Left hindlimb (tissue), 1 donor: Measurements from ENCODE around the gene IL1B.
"Not testable (repeated sequence)": the region's sequence is repeated elsewhere in the genome, so short reads cannot be mapped to it uniquely, and the experiment has no call there.

Experiments used
- DNase-seq: peaks from one replicate; pipeline ENCODE4 v3.0.0-alpha.2; 2018

IL1B gene

GRCh38 chr2:112836695-112837117 is at the start of gene IL1B:
IL1B (minus strand) TSS chr2:112836779; CDS start chr2:112836229, 550 bp downstream.
- no peak for DNase-seq

GRCh38 chr2:112886291-112886690 is 49.7 kb upstream of the IL1B start:
- DNase-seq: no peak

DNA sequence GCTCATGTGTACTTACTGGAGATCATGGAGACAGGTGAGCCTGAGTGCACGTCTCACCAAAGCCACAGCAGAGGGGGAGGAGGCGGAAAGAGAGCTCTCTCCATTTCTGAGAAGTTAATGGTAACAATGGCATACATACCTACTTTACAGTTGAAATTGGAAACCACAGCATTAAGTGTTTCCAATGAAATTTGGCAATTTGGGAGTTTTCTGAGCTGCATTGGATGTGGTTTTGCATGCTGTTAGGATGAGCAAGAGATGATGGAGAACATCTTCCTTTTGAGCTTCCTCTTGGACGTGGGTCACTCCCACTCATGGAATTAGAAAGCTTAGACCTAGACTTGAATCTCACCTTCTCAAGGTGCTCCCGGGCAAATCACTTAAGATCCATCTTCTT is 48.9 kb upstream of the IL1B start:
- DNase-seq: no peak

DNA sequence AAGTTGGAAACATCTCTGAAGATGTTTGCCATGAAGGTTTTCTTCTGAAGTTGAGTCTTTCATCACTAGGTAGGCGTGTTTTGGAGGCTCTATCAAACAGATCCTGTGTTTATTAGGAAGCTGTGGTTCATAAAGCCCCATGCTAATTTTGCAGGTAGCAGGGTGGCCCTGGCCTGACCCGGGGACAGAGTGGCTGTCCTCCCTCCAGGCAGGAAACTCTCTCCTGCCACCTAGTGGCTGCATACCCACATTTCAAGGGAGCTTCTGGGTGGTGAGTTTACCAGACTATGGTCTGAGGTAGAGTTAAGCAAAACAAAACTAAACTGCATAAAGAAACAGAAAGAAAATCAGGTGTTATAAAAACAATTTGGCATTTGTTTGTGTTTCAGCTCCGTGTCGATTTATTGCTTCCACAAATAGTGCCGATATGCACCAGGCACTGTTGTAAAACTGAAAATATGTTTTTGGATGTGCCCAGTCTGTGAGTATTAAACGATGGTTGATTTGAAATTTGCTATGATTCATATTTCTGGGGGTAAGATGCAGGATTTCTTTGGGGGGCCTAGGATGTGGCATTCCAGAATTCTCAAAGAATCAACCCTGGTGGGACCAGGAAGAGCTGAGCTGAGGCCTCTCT is 48.4 kb upstream of the IL1B start:
- no peak for DNase-seq

- no peak for DNase-seq
Observed at GRCh38 chr2:112883669-112884068, 47.1 kb upstream of the IL1B start.

DNA sequence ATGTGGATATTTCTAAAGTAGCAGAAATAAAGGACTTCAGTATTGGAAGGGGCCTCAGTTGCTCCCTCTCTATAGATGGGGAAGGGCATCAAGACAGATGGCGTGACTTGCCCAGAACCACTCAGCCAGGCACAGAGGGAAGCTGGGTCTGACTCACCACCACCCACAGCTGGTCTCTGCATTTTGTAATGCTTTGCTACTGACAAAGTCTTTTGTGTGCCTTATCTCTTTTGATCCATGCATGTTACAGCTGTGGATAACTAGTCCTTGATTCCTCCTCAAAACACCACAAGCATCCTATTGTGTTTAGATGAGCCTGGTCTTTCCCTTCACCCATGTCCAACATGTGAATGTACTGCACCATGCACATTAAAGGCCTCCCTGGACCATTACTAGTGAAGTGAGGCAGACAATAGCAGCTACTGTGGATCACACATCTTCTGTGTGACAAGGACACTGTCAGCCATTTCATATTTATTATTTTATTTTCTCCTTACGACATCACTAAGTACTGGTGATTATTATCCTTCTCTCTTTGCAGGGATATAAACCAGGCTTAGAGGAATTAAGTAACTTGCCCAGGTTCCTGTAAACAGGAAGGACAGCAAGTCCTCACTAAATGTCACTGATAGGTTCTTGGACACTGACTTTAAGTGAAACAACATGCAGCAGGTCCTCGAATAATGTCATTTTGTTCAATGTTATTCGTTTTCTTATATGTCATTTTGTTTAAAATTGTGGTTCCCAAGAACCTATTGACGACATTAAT is 44.8 kb upstream of the IL1B start:
- DNase-seq: no peak

DNA sequence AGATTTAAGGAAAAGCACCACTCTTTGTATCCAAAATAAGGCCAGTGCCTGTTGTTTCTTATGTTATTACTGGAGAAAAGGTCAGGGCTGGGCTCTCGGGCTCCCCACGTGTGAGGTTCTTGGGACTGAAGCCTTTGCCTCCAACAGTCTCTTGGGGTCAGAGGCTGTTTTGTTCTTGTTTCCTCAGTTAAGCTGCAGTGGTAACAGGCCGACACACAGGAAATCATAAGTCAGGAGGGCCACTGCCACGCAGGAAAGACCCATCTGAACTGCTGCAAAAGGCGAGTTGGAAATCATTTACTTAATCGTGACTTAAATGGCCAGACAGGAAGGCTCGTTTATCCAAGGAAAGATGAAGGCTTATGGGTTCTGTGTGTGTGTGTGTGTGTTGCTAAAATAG is 44.1 kb upstream of the IL1B start:
- no peak for DNase-seq

DNA sequence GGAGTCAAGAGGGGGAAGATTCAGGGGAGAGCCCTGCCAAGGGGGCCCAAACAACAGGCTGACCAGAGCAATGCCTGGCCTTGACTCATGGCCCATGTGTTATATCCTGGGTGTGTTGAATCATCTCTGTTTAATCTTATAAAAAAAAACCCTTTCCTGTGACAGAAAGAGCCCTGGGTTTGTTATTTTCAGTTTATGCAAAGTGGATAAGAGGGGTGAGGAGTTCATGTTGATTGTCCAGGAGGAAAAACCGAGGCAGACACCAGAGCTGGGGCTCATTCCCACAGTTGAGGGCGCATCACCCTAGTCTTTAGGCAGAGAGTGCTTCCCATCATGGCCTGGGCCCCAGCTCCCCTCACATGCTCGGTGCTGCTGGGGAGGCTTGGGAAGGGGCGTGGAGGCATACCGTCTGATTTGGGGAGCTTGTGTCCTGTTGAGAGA is 43.5 kb upstream of the IL1B start:
- no peak for DNase-seq

DNA sequence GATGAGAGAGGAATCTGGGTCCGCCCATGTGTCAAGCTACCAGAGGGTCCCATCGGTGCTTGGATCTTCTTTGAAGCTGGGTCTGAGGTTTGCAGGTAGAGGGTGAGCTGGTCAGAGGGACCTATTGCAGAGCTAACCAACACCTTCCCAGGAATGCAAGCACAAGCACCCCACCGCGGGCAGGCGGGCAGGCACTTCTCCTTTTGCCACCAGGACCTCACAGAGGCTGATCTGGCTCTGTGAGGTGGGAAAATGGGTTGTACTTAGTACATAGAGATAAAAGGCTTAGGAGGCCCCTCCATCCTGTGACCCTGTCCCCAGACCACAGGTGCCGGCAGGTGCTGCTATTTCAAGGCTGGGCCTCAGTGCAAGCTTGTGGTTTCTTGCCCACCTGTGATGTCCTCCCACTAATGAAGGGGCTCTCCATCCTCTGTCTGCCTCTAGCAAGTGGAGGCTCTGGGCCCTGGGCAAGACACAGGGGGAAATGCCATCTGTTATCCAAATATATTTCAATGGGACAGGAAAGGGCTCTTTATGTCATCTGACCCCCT is 43.0 kb upstream of the IL1B start:
- DNase-seq: no peak

DNA sequence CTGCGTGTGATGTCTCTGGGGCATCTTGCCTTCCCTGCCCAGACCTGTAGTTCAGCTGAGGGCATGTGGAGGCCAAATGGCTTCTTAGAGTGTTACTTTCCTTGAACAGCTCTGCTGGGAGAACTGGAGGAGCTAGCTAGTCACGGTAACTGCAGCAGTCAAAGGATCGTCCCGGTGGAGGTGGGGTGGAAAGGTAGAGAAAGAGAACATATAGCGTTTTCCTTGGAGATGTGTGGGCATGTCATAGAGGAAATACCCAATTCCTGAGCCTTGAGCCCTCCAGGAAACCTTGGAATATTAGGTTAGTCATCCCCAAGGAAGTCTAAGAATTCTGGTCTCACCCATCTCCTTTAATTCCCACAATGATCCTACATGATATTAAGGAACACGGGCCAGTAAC is 40.8 kb upstream of the IL1B start:
- no peak for DNase-seq

GRCh38 chr2:112876971-112877361 is 40.4 kb upstream of the IL1B start:
- no peak for DNase-seq

DNA sequence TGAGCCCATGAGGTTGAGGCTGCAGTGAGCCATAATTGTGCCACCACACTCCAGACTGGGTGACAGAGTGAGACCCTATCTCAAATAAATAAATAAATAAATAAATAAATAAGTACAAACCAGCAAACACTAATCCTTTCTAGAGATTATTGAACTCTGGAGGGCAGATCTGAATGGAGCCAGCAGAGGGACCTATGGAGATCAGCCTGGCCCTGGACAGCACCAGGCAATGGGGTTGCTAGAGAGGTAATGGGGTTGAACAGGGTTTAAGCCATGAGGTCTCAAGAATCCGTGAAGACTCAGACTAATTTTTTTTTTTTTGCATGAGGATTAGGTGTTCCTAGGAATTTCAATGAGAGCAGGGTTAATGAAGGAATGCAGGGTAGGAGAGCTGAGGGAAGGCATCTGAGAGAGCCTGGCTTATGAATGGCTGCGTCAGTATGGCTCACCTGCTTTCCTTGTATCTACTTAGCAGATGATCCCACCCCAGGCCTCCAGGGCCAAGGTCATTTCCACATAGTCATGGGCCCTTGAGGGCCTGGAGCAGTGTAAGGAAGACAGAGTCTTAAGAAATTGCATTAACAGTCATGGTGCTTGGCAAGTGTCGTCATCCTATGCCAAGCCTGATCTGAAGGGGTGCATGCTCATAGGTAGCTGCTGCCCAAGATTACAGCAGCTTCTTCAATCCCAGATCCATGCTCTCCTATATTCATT is 39.8 kb upstream of the IL1B start:
- no peak for DNase-seq

DNA sequence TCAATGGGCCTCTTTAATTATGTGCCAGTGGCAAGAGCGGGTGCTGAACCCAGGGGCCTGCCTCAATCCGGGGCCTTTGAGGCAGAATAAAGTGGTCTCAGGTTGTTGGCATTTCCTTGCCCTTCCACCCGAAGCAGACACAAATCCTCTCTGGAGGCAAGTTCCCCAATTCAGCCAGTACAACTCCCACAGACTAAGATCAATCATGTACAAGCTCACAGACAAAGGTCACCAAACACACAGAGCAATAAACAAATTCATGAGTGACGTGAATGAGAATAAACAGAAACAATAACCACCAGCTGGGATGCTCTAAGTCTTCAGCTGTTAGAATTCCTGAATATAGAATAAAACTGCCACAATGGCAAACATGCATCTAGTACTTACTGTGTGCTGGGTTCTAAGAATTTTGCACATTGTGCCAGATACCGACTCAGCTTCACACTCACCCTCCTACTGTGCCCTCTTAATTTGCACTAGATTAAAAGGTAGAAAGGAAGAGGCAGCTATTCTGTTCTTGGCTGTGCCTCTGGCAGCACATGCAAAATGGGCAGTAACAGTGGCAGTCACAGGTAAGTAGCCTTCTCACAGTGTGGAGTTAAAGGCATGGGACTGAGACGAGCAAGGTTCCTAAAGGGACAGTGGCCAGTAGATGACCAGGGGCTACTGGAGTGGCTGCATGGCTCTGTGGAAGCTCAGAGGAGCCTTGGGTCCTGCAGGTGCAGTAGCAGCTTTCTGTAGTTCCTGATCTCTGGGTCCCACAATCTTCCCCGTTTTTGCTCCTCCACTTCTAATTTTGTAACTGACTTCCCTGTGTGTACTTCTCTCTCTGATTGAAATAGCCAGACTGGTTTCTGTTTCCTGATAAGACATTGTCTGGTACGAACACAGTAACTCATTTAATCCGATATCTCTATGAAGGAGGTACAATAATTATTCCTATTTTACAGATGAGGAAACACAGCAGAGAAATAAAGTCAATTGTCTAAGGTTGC is 34.6 kb upstream of the IL1B start:
- no peak for DNase-seq

DNA sequence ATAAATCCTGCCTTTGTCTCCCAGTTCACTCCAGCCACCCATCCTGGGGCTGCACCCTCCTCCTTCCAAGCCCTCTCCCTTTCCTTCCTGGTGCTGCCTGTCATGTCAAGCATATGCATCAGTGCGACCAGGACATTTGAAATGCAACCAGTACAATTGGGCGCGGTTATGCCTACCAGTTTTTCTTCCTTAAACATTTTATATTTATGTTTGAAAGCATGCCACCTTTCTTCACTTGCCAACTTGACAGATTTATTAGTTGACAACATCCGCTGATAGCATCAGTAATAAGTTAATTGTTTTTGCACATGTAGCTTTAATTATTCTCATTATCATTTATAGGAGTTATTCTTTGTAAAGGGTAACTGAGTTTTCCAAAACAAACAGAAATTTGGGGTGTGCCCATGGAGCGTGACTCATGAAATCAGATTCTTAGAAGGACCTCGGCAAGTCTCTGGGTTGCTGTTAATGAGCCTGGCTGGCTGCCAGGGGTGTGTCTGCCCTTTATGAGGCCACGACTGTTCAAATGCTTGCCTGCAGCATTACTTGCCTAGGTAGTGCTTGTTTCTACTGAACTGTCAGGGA is 32.8 kb upstream of the IL1B start:
- no peak for DNase-seq

GRCh38 chr2:112867701-112868631 is 31.4 kb upstream of the IL1B start:
- DNase-seq: no peak

DNA sequence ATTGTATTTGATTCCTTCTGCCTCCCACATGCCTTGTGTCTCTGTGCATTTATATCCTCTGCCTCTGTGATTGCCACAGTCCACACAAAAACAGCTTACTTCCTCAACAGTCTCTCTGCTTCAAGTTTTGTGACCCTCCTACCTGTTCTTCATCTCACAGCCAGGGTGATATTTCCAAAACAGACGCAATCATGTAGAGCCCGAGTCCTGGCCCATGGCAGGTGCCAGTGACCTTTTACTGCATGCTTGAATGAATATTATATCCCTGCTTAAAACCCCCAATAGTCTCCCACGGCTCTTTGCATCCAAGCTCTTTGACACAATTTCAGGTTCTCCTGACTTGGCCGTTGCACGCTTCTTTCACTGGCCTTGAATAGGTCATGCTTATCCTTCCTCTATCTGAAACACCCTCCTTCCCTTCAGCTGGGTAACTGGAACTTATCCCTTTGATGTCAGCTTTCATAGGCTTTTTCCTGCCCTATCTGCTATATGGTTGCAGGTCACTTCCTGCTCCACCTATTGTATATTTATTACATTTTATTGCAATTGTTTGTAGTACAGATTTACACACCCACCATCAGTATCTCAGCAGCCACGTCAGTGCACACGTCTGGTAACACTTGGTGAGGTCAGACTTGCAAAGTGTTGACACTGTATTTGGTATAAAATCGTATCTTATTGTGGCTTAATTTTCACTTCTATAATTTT is 29.7 kb upstream of the IL1B start:
- DNase-seq: no peak

DNA sequence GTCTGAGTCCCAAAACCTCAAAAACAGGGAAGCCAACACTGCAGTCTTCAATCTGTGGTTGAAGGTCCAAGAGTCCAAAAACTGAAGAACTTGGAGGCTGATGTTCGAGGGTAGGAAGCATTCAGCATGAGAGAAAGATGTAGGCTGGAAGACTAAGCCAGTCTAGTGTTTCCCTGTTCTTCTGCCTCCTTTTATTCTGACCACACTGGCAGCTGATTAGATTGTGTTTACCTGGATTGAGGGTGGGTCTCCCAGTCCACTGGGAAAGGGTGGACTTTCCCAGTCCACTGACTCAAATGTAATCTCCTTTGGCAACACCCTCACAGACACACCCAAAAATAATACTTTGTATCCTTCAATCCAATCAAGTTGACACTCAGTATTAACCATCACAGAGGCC is 27.5 kb upstream of the IL1B start:
- DNase-seq: no peak

DNA sequence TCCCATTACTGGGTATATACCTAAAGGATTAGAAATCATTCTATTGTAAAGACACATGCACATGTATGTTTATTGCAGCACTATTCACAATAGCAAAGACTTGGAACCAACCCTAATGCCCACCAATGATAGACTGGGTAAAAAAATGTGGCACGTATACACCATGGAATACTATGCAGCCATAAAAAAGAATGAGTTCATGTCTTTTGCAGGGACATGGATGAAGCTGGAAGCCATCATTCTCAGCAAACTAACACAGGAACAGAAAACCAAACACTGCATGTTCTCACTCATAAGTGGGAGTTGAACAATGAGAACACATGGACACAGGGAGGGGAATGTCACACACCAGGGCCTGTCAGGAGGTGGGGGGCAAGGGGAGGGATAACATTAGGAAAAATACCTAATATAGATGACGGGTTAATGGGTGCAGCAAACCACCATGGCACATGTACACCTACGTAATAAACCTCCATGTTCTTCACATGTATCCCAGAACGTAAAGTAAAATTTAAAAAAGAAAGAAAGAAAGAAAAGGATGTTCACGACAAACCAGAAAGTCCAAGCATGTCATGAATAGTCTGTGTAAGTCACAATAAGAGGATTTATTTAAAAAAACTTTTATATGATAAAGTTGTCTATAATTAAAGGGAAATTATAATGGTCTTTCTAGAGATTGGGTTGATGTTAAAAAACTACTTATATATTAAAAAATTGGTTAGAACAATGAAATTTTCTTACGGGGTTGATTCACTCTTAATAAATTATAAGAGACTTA is 23.0 kb upstream of the IL1B start:
- DNase-seq: not testable (repeated sequence)

- DNase-seq: no peak
Observed at GRCh38 chr2:112850588-112850987, 14.0 kb upstream of the IL1B start.
